PC-9 (cell line): ENCODE measurements around the gene MICALL2. TPM values are rescaled to one million over a fixed set of nuclear protein-coding genes. Genes with fewer than 3 reads are reported as not detected.

Source experiments
- BruUV-seq: library from RNA; stranded (reverse); fragments of 400-500 nt; replicated peaks from 2 replicates; lab custom pipeline; 2021; lab: Mats Ljungman, UMichigan
- CTCF ChIA-PET: fragments of 300-600 bp; sonication (Branson Sonifier 250); formaldehyde crosslinking; loops from one replicate; lab custom pipeline; 2022; ENCODE audit warnings: antibody characterized with exemption; lab: Charles Lee
- POLR2A ChIA-PET: fragments of 300-600 bp; sonication (Branson Sonifier 250); formaldehyde crosslinking; loops from one replicate; lab custom pipeline; 2022; ENCODE audit warnings: antibody characterized with exemption; ENCODE audit not compliant: unreplicated experiment; lab: Charles Lee
- DNase-seq, 2 experiments: peaks; one replicate each; pipeline versions ENCODE4 v3.0.0 to v3.0.0-alpha.2; 2015 to 2022; ENCODE audit warnings: mixed read lengths in 1 of 2
- H2AFZ ChIP-seq: fragments of 200-600 bp; sonication (generic); 2 replicates; pipeline ENCODE4 v1.8.1; 2017; ENCODE audit warnings: antibody characterized with exemption
- H3F3A ChIP-seq: fragments of 200-600 bp; sonication (generic); 2 replicates; pipeline ENCODE4 v1.8.1; 2017; ENCODE audit warnings: antibody characterized with exemption, mild to moderate bottlenecking, low read depth; ENCODE audit not compliant: insufficient read depth
- H3K27ac ChIP-seq: fragments of 200-600 bp; sonication (generic); 2 replicates; pipeline ENCODE4 v1.6.1; 2016; ENCODE audit warnings: mixed run types
- H3K27me3 ChIP-seq: fragments of 200-600 bp; sonication (generic); 2 replicates; pipeline ENCODE4 v1.6.1; 2016; ENCODE audit warnings: low read depth, mixed run types; ENCODE audit not compliant: insufficient read depth
- H3K36me3 ChIP-seq: fragments of 200-600 bp; sonication (generic); 2 replicates; pipeline ENCODE4 v1.6.1; 2016; ENCODE audit warnings: low read depth, mixed run types
- H3K4me1 ChIP-seq: fragments of 200-600 bp; sonication (generic); replicated peaks from 2 replicates; pipeline ENCODE4 v1.6.1; 2016; ENCODE audit warnings: mixed run types; ENCODE audit not compliant: insufficient read depth
- H3K4me2 ChIP-seq: fragments of 200-600 bp; sonication (generic); 2 replicates; pipeline ENCODE4 v1.6.1; 2017; ENCODE audit warnings: mixed run types
- H3K4me3 ChIP-seq: fragments of 200-600 bp; sonication (generic); 2 replicates; pipeline ENCODE4 v1.6.1; 2016; ENCODE audit warnings: mixed run types
- H3K79me2 ChIP-seq: fragments of 200-600 bp; sonication (generic); 2 replicates; pipeline ENCODE4 v1.6.1; 2017; ENCODE audit warnings: low read depth, mixed run types
- H3K9me2 ChIP-seq: fragments of 200-600 bp; sonication (generic); 2 replicates; pipeline ENCODE4 v1.8.1; 2017; ENCODE audit warnings: mild to moderate bottlenecking; ENCODE audit not compliant: insufficient read depth
- H3K9me3 ChIP-seq: fragments of 200-600 bp; sonication (generic); 2 replicates; pipeline ENCODE4 v1.8.1; 2016; ENCODE audit warnings: low read depth; ENCODE audit not compliant: insufficient read depth
- H4K20me1 ChIP-seq: fragments of 200-600 bp; sonication (generic); 2 replicates; pipeline ENCODE4 v1.8.1; 2017; ENCODE audit not compliant: insufficient read depth
- CTCF ChIP-seq: fragments of 200-600 bp; sonication (generic); conservative IDR thresholded peaks from 2 replicates; pipeline ENCODE4 v1.6.1; 2017; ENCODE audit warnings: mixed run types, antibody characterized with exemption, mild to moderate bottlenecking, moderate library complexity
- EZH2 ChIP-seq: fragments of 200-600 bp; sonication (generic); IDR thresholded peaks from 2 replicates; pipeline ENCODE4 v1.8.0; 2017; ENCODE audit warnings: antibody characterized with exemption, low read depth
- intact Hi-C: fragments of 100-400 bp; cut with micrococcal nuclease; formaldehyde crosslinking; loops from one replicate; pipeline ENCODE4 v1.10.0; 2022; ENCODE audit not compliant: unreplicated experiment
- total RNA-seq: library from RNA; stranded (reverse); gene quantifications from 2 replicates; pipeline ENCODE4 v1.2.3, GENCODE V29; 2021

MICALL2 gene
- total RNA-seq, 1 experiment from 2014 or later, result 104 TPM

- no peaks in the 10 kb centered on the region for H3K4me1 ChIP-seq
- no peak for TF ChIP-seq EZH2
- no peak for TF ChIP-seq CTCF
- H3K36me3 ChIP-seq, result no peaks in the 10 kb centered on the region
- no peak overlapping the region for H3K4me2 ChIP-seq
- peaks cover 1% of the 10 kb centered on the region; the same call in 1 of the 2 replicates for H3K9me3 ChIP-seq
- intact Hi-C loops, result no loop called here
- no TSS peak for BruUV-seq
- peaks cover 4% of the 10 kb centered on the region; the same call in 1 of the 2 replicates for H4K20me1 ChIP-seq
- H3K9me2 ChIP-seq, result no peaks in the 10 kb centered on the region
- no peak for DNase-seq
- H3F3A ChIP-seq, result peaks cover 8% of the 10 kb centered on the region
- H3K27ac ChIP-seq, result no peak overlapping the region
- ChIA-PET POLR2A (no interaction called here), CTCF (interaction anchor here (0.7 kb wide), 1 partner anchor 682 kb away, joined by 3 read pairs; the partner anchor contains the start of gene DNAAF5)
- H2AFZ ChIP-seq, result no peak overlapping the region
- H3K27me3 ChIP-seq, result peaks cover 87% of the 10 kb centered on the region
- no peak overlapping the region for H3K4me3 ChIP-seq
- no peaks in the 10 kb centered on the region for H3K79me2 ChIP-seq
Measured at GRCh38 chr7:1407892-1408291, 51.4 kb downstream of the MICALL2 start.

DNA sequence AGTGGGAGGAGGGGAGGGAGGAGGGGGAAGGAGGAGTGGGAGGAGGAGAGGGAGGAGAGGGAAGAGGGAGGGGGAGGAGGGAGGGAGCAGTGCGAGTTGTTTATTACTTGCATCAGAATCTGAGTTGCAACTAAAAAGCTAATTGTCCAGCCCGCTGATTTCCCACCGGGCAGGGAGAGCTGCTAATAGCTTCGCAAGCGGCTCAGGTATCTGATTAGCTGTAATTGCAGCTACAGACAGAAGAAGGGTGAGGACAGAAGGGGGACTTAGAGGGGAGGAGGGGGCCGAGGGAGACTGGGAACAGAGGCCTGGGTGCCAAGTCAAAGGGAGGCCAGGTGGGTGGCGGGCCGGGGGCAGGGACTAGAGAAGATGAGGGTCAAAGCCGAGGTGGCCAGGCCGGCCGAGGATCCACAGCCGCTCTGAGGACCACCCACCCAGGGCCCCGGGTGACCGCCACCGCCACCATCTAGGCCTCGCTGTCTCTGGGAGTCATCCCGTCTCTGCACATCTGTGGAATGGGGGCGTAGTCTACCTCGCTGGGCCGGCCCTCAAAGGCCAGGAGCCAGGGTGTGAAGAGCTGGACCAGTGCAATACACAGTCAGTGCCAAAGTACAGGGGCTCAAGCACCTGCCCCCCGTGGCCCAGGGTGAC, 54.2 kb downstream of the MICALL2 start:
- H3K9me3 ChIP-seq, result peaks cover 9% of the 10 kb centered on the region; the same call in 1 of the 2 replicates
- H3K4me3 ChIP-seq, result no peak overlapping the region
- no peaks in the 10 kb centered on the region for H3K4me1 ChIP-seq
- H4K20me1 ChIP-seq, result peaks cover 4% of the 10 kb centered on the region; the same call in 1 of the 2 replicates
- no peak for TF ChIP-seq CTCF
- TF ChIP-seq EZH2, result no peak
- no peak overlapping the region for H3K4me2 ChIP-seq
- peaks cover 94% of the 10 kb centered on the region for H3K27me3 ChIP-seq
- peaks cover 10% of the 10 kb centered on the region for H3F3A ChIP-seq
- CTCF ChIA-PET, result interaction anchor here (0.5 to 0.6 kb wide), 2 partner anchors 23 to 30 kb away, joined by 4 to 5 read pairs; no protein-coding TSS in a partner anchor
- no peak overlapping the region for H3K27ac ChIP-seq
- no peak for DNase-seq
- no TSS peak for BruUV-seq
- H3K79me2 ChIP-seq, result no peaks in the 10 kb centered on the region
- intact Hi-C loops, result no loop called here
- POLR2A ChIA-PET, result interaction anchor here (0.6 kb wide), 1 partner anchor 1009 kb away, joined by 3 read pairs; no protein-coding TSS in a partner anchor
- no peaks in the 10 kb centered on the region for H3K9me2 ChIP-seq
- no peaks in the 10 kb centered on the region for H3K36me3 ChIP-seq
- no peak overlapping the region for H2AFZ ChIP-seq

DNA sequence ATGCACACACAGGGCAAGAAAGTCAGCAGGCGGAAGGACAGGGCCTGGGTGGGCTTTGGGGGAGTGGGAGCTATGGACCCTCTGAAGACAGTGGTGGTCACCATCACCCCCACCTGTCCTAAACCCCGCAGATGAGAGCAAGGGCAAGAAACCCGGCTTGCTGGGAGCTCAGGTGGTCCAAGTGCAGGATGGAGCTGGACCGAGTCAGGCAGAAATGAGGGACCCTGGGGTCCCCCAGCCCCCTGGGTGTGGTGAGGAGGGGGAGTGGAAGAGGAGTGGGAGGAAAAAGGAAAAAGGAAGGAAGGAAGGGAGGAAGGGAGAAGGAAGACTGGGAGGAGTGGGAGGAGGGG, 54.8 kb downstream of the MICALL2 start:
- Histone ChIP-seq H3K27ac (no peak overlapping the region), H3F3A (peaks cover 10% of the 10 kb centered on the region), H3K9me2 (no peaks in the 10 kb centered on the region), H3K79me2 (no peaks in the 10 kb centered on the region), H3K9me3 (peaks cover 9% of the 10 kb centered on the region; the same call in 1 of the 2 replicates), H3K27me3 (peaks cover 94% of the 10 kb centered on the region), H2AFZ (no peak overlapping the region), H3K36me3 (no peaks in the 10 kb centered on the region), H3K4me3 (no peak overlapping the region), H3K4me1 (no peaks in the 10 kb centered on the region), H4K20me1 (peaks cover 4% of the 10 kb centered on the region; the same call in 1 of the 2 replicates), H3K4me2 (no peak overlapping the region)
- intact Hi-C loops, result no loop called here
- POLR2A ChIA-PET, result no interaction called here
- DNase-seq, result no peak
- no peak for TF ChIP-seq EZH2
- no peak for TF ChIP-seq CTCF
- BruUV-seq, result no TSS peak
- CTCF ChIA-PET, result interaction anchor here (0.5 kb wide), 1 partner anchor 29 kb away, joined by 4 read pairs; no protein-coding TSS in a partner anchor
